HCT116 (cell line): Measurements from ENCODE around the gene EPHA6.

Experiments used
- CEBPB ChIP-seq: IDR thresholded peaks from 2 replicates; pipeline ENCODE4 v1.6.1; 2012; ENCODE audit warnings: low read depth
- JUND ChIP-seq: IDR thresholded peaks from 2 replicates; pipeline ENCODE4 v1.6.1; 2012
- REST ChIP-seq: IDR thresholded peaks from 2 replicates; pipeline ENCODE4 v1.6.1; 2012; ENCODE audit warnings: low read depth
- YY1 ChIP-seq: IDR thresholded peaks from 2 replicates; pipeline ENCODE4 v1.6.1; 2011; ENCODE audit warnings: low read length, low read depth, moderate library complexity, mild to moderate bottlenecking; ENCODE audit not compliant: insufficient replicate concordance; ENCODE audit errors: extremely low read depth
- TF ChIP-seq, protein P1 (sequence below), 3 experiments: fragments of 200-600 bp in 1 of 3; sonication (generic) in 1 of 3; IDR thresholded peaks in 2 of 3; conservative IDR thresholded peaks in 1 of 3; 2 replicates each; pipeline ENCODE4 v1.5.1; 2012 to 2017; ENCODE audit warnings: low read depth in 2 of 3, low read length in 2 of 3, antibody characterized with exemption in 1 of 3, borderline replicate concordance in 1 of 3, control low read depth in 1 of 3, mild to moderate bottlenecking in 1 of 3, mixed read lengths in 1 of 3, mixed run types in 1 of 3, moderate library complexity in 1 of 3; ENCODE audit not compliant: insufficient read depth in 1 of 3
- TF ChIP-seq, protein P2 (sequence below): IDR thresholded peaks from 2 replicates; pipeline ENCODE4 v1.6.1; 2012

GRCh38 chr3:97353176-97353575 is 538.8 kb downstream of the EPHA6 start:
- TF ChIP-seq, protein P1, sequence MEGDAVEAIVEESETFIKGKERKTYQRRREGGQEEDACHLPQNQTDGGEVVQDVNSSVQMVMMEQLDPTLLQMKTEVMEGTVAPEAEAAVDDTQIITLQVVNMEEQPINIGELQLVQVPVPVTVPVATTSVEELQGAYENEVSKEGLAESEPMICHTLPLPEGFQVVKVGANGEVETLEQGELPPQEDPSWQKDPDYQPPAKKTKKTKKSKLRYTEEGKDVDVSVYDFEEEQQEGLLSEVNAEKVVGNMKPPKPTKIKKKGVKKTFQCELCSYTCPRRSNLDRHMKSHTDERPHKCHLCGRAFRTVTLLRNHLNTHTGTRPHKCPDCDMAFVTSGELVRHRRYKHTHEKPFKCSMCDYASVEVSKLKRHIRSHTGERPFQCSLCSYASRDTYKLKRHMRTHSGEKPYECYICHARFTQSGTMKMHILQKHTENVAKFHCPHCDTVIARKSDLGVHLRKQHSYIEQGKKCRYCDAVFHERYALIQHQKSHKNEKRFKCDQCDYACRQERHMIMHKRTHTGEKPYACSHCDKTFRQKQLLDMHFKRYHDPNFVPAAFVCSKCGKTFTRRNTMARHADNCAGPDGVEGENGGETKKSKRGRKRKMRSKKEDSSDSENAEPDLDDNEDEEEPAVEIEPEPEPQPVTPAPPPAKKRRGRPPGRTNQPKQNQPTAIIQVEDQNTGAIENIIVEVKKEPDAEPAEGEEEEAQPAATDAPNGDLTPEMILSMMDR (IDR thresholded peaks at IDR 0.05 in 2 of 3, conservative IDR thresholded peaks at IDR 0.05 in 1 of 3; ENCODE audit: borderline replicate concordance in 1 of 3, insufficient read depth in 1 of 3, low read depth in 2 of 3, low read length in 2 of 3) = no peak
- TF ChIP-seq CEBPB (no peak), YY1 (no peak), REST (no peak), JUND (no peak)
- TF ChIP-seq, protein P2, sequence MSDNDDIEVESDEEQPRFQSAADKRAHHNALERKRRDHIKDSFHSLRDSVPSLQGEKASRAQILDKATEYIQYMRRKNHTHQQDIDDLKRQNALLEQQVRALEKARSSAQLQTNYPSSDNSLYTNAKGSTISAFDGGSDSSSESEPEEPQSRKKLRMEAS = no peak
